ENCODE results near the gene RYR3. TPM values are rescaled to one million over a fixed set of nuclear protein-coding genes. Genes with fewer than 3 reads are reported as not detected.

RYR3 gene
- total RNA-seq, 1 experiment from 2014 or later: 0.66 TPM

GRCh38 chr15:33742800-33743199, 432.0 kb downstream of the RYR3 start:
- CTCF ChIA-PET: no interaction called here
- Histone ChIP-seq H3K36me3 (ENCODE audit: control insufficient read depth, insufficient read depth, low read length) (no peaks in the 10 kb centered on the region), H3K4me3 (ENCODE audit: low read depth, low read length) (no peak overlapping the region), H3K9me3 (no peaks in the 10 kb centered on the region), H3K27me3 (replicated peaks; ENCODE audit: control insufficient read depth, insufficient read depth, low read length) (no peaks in the 10 kb centered on the region), H3K4me1 (no peaks in the 10 kb centered on the region)
- peaks cover 8% of the 10 kb centered on the region for H3K27me3 Mint-ChIP-seq (ENCODE audit: insufficient read depth, unreplicated experiment)
- intact Hi-C loops (cut with micrococcal nuclease; ENCODE audit: unreplicated experiment): no loop called here
- BruUV-seq (replicated peaks): no TSS peak
- H3K4me3 Mint-ChIP-seq (ENCODE audit: unreplicated experiment): no peak overlapping the region
- H3K9me3 Mint-ChIP-seq (ENCODE audit: unreplicated experiment): no peaks in the 10 kb centered on the region
- H3K4me1 Mint-ChIP-seq (ENCODE audit: low read depth, unreplicated experiment): no peaks in the 10 kb centered on the region
- POLR2A ChIA-PET: no interaction called here
- DNase-seq: no peak
- H3K27ac Mint-ChIP-seq (ENCODE audit: unreplicated experiment): no peak overlapping the region
- no peak for TF ChIP-seq CTCF (IDR thresholded peaks at IDR 0.05; ENCODE audit: insufficient read depth in 1 of 2, low read depth in 1 of 2, low read length in 1 of 2, severe bottlenecking in 1 of 2, unreplicated experiment in 1 of 2)
- H3K36me3 Mint-ChIP-seq (ENCODE audit: insufficient read depth, unreplicated experiment): no peaks in the 10 kb centered on the region

GRCh38 chr15:33746203-33746602, 435.4 kb downstream of the RYR3 start:
- CTCF ChIA-PET: no interaction called here
- BruUV-seq (replicated peaks): no TSS peak
- Mint-ChIP-seq H3K4me1 (ENCODE audit: low read depth, unreplicated experiment) (no peaks in the 10 kb centered on the region), H3K27me3 (ENCODE audit: insufficient read depth, unreplicated experiment) (peaks cover 10% of the 10 kb centered on the region), H3K27ac (ENCODE audit: unreplicated experiment) (no peak overlapping the region), H3K9me3 (ENCODE audit: unreplicated experiment) (no peaks in the 10 kb centered on the region), H3K36me3 (ENCODE audit: insufficient read depth, unreplicated experiment) (no peaks in the 10 kb centered on the region), H3K4me3 (ENCODE audit: unreplicated experiment) (no peak overlapping the region)
- intact Hi-C loops (cut with micrococcal nuclease; ENCODE audit: unreplicated experiment): no loop called here
- H3K36me3 ChIP-seq (ENCODE audit: control insufficient read depth, insufficient read depth, low read length): no peaks in the 10 kb centered on the region
- no peaks in the 10 kb centered on the region for H3K9me3 ChIP-seq
- no peak overlapping the region for H3K4me3 ChIP-seq (ENCODE audit: low read depth, low read length)
- no peaks in the 10 kb centered on the region for H3K27me3 ChIP-seq (replicated peaks; ENCODE audit: control insufficient read depth, insufficient read depth, low read length)
- POLR2A ChIA-PET: no interaction called here
- no peak for TF ChIP-seq CTCF (IDR thresholded peaks at IDR 0.05; ENCODE audit: insufficient read depth in 1 of 2, low read depth in 1 of 2, low read length in 1 of 2, severe bottlenecking in 1 of 2, unreplicated experiment in 1 of 2)
- H3K4me1 ChIP-seq: no peaks in the 10 kb centered on the region
- DNase-seq: no peak

- H3K4me3 Mint-ChIP-seq (ENCODE audit: unreplicated experiment): no peak overlapping the region
- no peaks in the 10 kb centered on the region for H3K27me3 ChIP-seq (replicated peaks; ENCODE audit: control insufficient read depth, insufficient read depth, low read length)
- no peaks in the 10 kb centered on the region for H3K36me3 Mint-ChIP-seq (ENCODE audit: insufficient read depth, unreplicated experiment)
- no peak overlapping the region for H3K4me3 ChIP-seq (ENCODE audit: low read depth, low read length)
- ChIA-PET CTCF (no interaction called here), POLR2A (no interaction called here)
- no TSS peak for BruUV-seq (replicated peaks)
- no peaks in the 10 kb centered on the region for H3K9me3 ChIP-seq
- H3K9me3 Mint-ChIP-seq (ENCODE audit: unreplicated experiment): no peaks in the 10 kb centered on the region
- no peak for TF ChIP-seq CTCF (IDR thresholded peaks at IDR 0.05; ENCODE audit: insufficient read depth in 1 of 2, low read depth in 1 of 2, low read length in 1 of 2, severe bottlenecking in 1 of 2, unreplicated experiment in 1 of 2)
- peaks cover 21% of the 10 kb centered on the region for H3K27me3 Mint-ChIP-seq (ENCODE audit: insufficient read depth, unreplicated experiment)
- no peaks in the 10 kb centered on the region for H3K36me3 ChIP-seq (ENCODE audit: control insufficient read depth, insufficient read depth, low read length)
- H3K27ac Mint-ChIP-seq (ENCODE audit: unreplicated experiment): no peak overlapping the region
- H3K4me1 ChIP-seq: no peaks in the 10 kb centered on the region
- no peak for DNase-seq
- intact Hi-C loops (cut with micrococcal nuclease; ENCODE audit: unreplicated experiment): no loop called here
- H3K4me1 Mint-ChIP-seq (ENCODE audit: low read depth, unreplicated experiment): no peaks in the 10 kb centered on the region
Measured at GRCh38 chr15:33753012-33753411, 442.2 kb downstream of the RYR3 start.
